CD14-positive monocyte (primary cell): Measurements from ENCODE around the gene PPP4R3C. TPM values are rescaled to one million over a fixed set of nuclear protein-coding genes. Genes with fewer than 3 reads are reported as not detected.
"Not testable (repeated sequence)": the region's sequence is repeated elsewhere in the genome, so short reads cannot be mapped to it uniquely, and the experiment has no call there.

Experiments used
- DNase-seq, 3 donors: peaks; one replicate each; pipeline ENCODE4 v3.0.0-alpha.2; 2011 to 2022
- H2AFZ ChIP-seq: 2 replicates; pipeline ENCODE4 v1.6.0; 2012; ENCODE audit warnings: mild to moderate bottlenecking, low read depth, low read length, inconsistent platforms; ENCODE audit not compliant: insufficient read depth, poor library complexity, severe bottlenecking
- H3K27ac ChIP-seq, 2 donors: 1 replicate in 1 of 2; 2 replicates in 1 of 2; pipeline ENCODE4 v1.5.1; 2012 to 2013; ENCODE audit warnings: low read length in 2 of 2, control low read depth in 1 of 2, inconsistent platforms in 1 of 2, low read depth in 1 of 2, mild to moderate bottlenecking in 1 of 2
- H3K27me3 ChIP-seq, 2 donors: one replicate each; pipeline versions ENCODE4 v1.6.0 to v1.6.1; 2011 to 2013; ENCODE audit warnings: low read length in 2 of 2; ENCODE audit not compliant: control insufficient read depth in 2 of 2, insufficient read depth in 2 of 2
- H3K36me3 ChIP-seq, 2 donors: replicated peaks in 1 of 2; 1 replicate in 1 of 2; 2 replicates in 1 of 2; pipeline versions ENCODE4 v1.5.1 to v1.6.1; 2012 to 2013; ENCODE audit warnings: low read length in 2 of 2, control low read depth in 1 of 2, inconsistent platforms in 1 of 2, mild to moderate bottlenecking in 1 of 2; ENCODE audit not compliant: insufficient read depth in 2 of 2, control insufficient read depth in 1 of 2
- H3K4me1 ChIP-seq, 2 donors: 1 replicate in 1 of 2; 2 replicates in 1 of 2; pipeline versions ENCODE4 v1.5.1 to v1.6.1; 2012 to 2013; ENCODE audit warnings: low read length in 2 of 2, control low read depth in 1 of 2, inconsistent platforms in 1 of 2, mild to moderate bottlenecking in 1 of 2, moderate library complexity in 1 of 2; ENCODE audit not compliant: insufficient read depth in 2 of 2, control insufficient read depth in 1 of 2
- H3K4me2 ChIP-seq: replicated peaks from 2 replicates; pipeline ENCODE3; 2012; ENCODE audit warnings: low read length, moderate library complexity, mild to moderate bottlenecking; ENCODE audit not compliant: poor library complexity, severe bottlenecking; ENCODE audit errors: extremely low read depth
- H3K4me3 ChIP-seq, 3 experiments: fragments of 200-600 bp in 1 of 3; sonication (generic) in 1 of 3; replicated peaks in 1 of 3; 1 replicate in 2 of 3; 2 replicates in 1 of 3; pipeline ENCODE4 v1.5.1; 2011 to 2013; ENCODE audit warnings: low read length in 3 of 3, mild to moderate bottlenecking in 3 of 3, control low read depth in 2 of 3, low read depth in 2 of 3, inconsistent platforms in 1 of 3, moderate library complexity in 1 of 3
- H3K79me2 ChIP-seq: 2 replicates; pipeline ENCODE4 v1.6.0; 2012; ENCODE audit warnings: mild to moderate bottlenecking, control low read depth, inconsistent platforms, low read length, moderate library complexity; ENCODE audit not compliant: insufficient read depth
- H3K9ac ChIP-seq: 2 replicates; pipeline ENCODE4 v1.6.0; 2017; ENCODE audit warnings: low read length, mild to moderate bottlenecking; ENCODE audit not compliant: insufficient read depth, poor library complexity, severe bottlenecking
- H3K9me3 ChIP-seq, 2 donors: replicated peaks in 1 of 2; 1 replicate in 1 of 2; 2 replicates in 1 of 2; pipeline versions ENCODE4 v1.5.1 to v1.6.1; 2012 to 2013; ENCODE audit warnings: low read length in 2 of 2, control low read depth in 1 of 2; ENCODE audit not compliant: control insufficient read depth in 1 of 2, insufficient read depth in 1 of 2
- H4K20me1 ChIP-seq: 2 replicates; pipeline ENCODE4 v1.6.0; 2012; ENCODE audit warnings: mild to moderate bottlenecking, low read length, control low read depth, moderate library complexity; ENCODE audit not compliant: insufficient read depth
- H3K27ac Mint-ChIP-seq, 7 donors: one replicate each; pipeline ENCODE4 v1.8.0; 2020; ENCODE audit warnings: mild to moderate bottlenecking in 7 of 7, mixed read lengths in 7 of 7, moderate library complexity in 6 of 7, inconsistent platforms in 2 of 7
- H3K27me3 Mint-ChIP-seq, 3 donors: one replicate each; pipeline ENCODE4 v1.8.0; 2021 to 2022; ENCODE audit warnings: low read depth in 3 of 3, mild to moderate bottlenecking in 3 of 3, mixed read lengths in 3 of 3, moderate library complexity in 3 of 3, inconsistent platforms in 1 of 3
- H3K36me3 Mint-ChIP-seq, 2 donors: one replicate each; pipeline ENCODE4 v1.8.0; 2020; ENCODE audit warnings: mixed read lengths in 2 of 2, inconsistent platforms in 1 of 2, mild to moderate bottlenecking in 1 of 2
- H3K4me1 Mint-ChIP-seq: one replicate; pipeline ENCODE4 v1.8.0; 2020; ENCODE audit warnings: mild to moderate bottlenecking, mixed read lengths
- H3K4me3 Mint-ChIP-seq, 2 donors: one replicate each; pipeline ENCODE4 v1.8.0; 2020; ENCODE audit warnings: mild to moderate bottlenecking in 2 of 2, mixed read lengths in 2 of 2, moderate library complexity in 1 of 2
- H3K9me3 Mint-ChIP-seq, 7 donors: one replicate each; pipeline ENCODE4 v1.8.0; 2020 to 2022; ENCODE audit warnings: mixed read lengths in 7 of 7, mild to moderate bottlenecking in 6 of 7, moderate library complexity in 6 of 7, inconsistent platforms in 2 of 7
- CTCF ChIP-seq: fragments of 200-600 bp; IDR thresholded peaks from one replicate; pipeline ENCODE4 v1.8.0; 2022; ENCODE audit warnings: antibody characterized with exemption, mild to moderate bottlenecking
- WGBS: methylation state at CpG from one replicate; pipeline ENCODE4 v1.1.5; 2013; ENCODE audit warnings: missing lambda C conversion rate; ENCODE audit not compliant: insufficient coverage; 5-methylcytosine and 5-hydroxymethylcytosine counted together
- intact Hi-C, 2 donors: fragments of 100-400 bp; cut with micrococcal nuclease; formaldehyde crosslinking; loops; one replicate each; pipeline versions ENCODE4 v1.15.0 to v1.15.1; 2023
- polyA plus RNA-seq, 3 donors: library from polyadenylated mRNA; depleted of rRNA in 1 of 3; unstranded in 2 of 3; stranded (reverse) in 1 of 3; fragments of 300-500 nt in 2 of 3; fragments of >200 nt in 1 of 3; fragmentation: Illumina TruSeq in 2 of 3; gene quantifications; 1 replicate in 2 of 3; 2 replicates in 1 of 3; pipeline ENCODE4 v1.2.3, GENCODE V29; 2012 to 2021

The PPP4R3C gene
- polyA plus RNA-seq, 3 donors: not detected

GRCh38 chrX:27466051-27466450, 2.9 kb upstream of the PPP4R3C start:
- Histone ChIP-seq H4K20me1 (no peaks in the 10 kb centered on the region), H3K27me3 (no peaks in the 10 kb centered on the region), H3K4me3 (no peak overlapping the region), H3K4me1 (no peaks in the 10 kb centered on the region), H3K36me3 (no peaks in the 10 kb centered on the region), H3K27ac (no peak overlapping the region), H3K9ac (no peak overlapping the region), H2AFZ (no peak overlapping the region), H3K4me2 (no peak overlapping the region), H3K9me3 (peaks cover 4 to 10% of the 10 kb centered on the region in 2 donors), H3K79me2 (no peaks in the 10 kb centered on the region)
- Mint-ChIP-seq H3K27ac (no peak overlapping the region), H3K36me3 (no peaks in the 10 kb centered on the region), H3K27me3 (peaks cover 0 to 1% (median 0%) of the 10 kb centered on the region in 3 donors), H3K4me3 (no peak overlapping the region), H3K9me3 (peaks cover 0 to 5% (median 2%) of the 10 kb centered on the region in 7 donors), H3K4me1 (no peaks in the 10 kb centered on the region)
- WGBS: no CpG with 5 or more reads among the region's 1 CpG
- TF ChIP-seq CTCF: no peak
- intact Hi-C loops: no loop called here
- no peak for DNase-seq

- H3K27me3 ChIP-seq: no peaks in the 10 kb centered on the region
- peaks cover 0 to 1% (median 0%) of the 10 kb centered on the region in 3 donors for H3K27me3 Mint-ChIP-seq
- peaks cover 4 to 10% of the 10 kb centered on the region in 2 donors for H3K9me3 ChIP-seq
- H3K27ac ChIP-seq: no peak overlapping the region
- no peaks in the 10 kb centered on the region for H4K20me1 ChIP-seq
- H2AFZ ChIP-seq: no peak overlapping the region
- H3K79me2 ChIP-seq: no peaks in the 10 kb centered on the region
- DNase-seq: no peak
- no peak overlapping the region for H3K9ac ChIP-seq
- intact Hi-C loops: no loop called here
- no peaks in the 10 kb centered on the region for H3K36me3 ChIP-seq
- H3K4me2 ChIP-seq: no peak overlapping the region
- TF ChIP-seq CTCF: no peak
- H3K36me3 Mint-ChIP-seq: no peaks in the 10 kb centered on the region
- H3K4me1 Mint-ChIP-seq: no peaks in the 10 kb centered on the region
- H3K4me3 Mint-ChIP-seq: no peak overlapping the region
- H3K4me1 ChIP-seq: no peaks in the 10 kb centered on the region
- peaks cover 0 to 3% (median 3%) of the 10 kb centered on the region in 7 donors for H3K9me3 Mint-ChIP-seq
- no peak overlapping the region for H3K4me3 ChIP-seq
- H3K27ac Mint-ChIP-seq: no peak overlapping the region
Measured at GRCh38 chrX:27465036-27465435, 1.9 kb upstream of the PPP4R3C start.

- H3K36me3 ChIP-seq, H3K4me3 Mint-ChIP-seq, H3K27ac Mint-ChIP-seq, H3K36me3 Mint-ChIP-seq, intact Hi-C loops, H3K27me3 ChIP-seq, H3K4me1 Mint-ChIP-seq, H3K27me3 Mint-ChIP-seq, H3K4me3 ChIP-seq, H3K4me2 ChIP-seq, H4K20me1 ChIP-seq, H3K9ac ChIP-seq, H3K27ac ChIP-seq, H2AFZ ChIP-seq, DNase-seq, H3K79me2 ChIP-seq, H3K4me1 ChIP-seq: not testable (repeated sequence)
- no CpG with 5 or more reads among the region's 5 CpGs for WGBS
- peaks cover 4 to 14% of the 10 kb centered on the region in 2 donors for H3K9me3 ChIP-seq
- H3K9me3 Mint-ChIP-seq: peaks cover 0 to 12% (median 4%) of the 10 kb centered on the region in 7 donors
Measured at GRCh38 chrX:27459129-27459528, 4.0 kb downstream of the PPP4R3C start.
